ENCODE data around the gene PSORS1C1. TPM values are rescaled to one million over a fixed set of nuclear protein-coding genes. Genes with fewer than 3 reads are reported as not detected.

Gene PSORS1C1
- total RNA-seq, 2 experiments from 2014 or later, result not detected

- no peak for DNase-seq (ENCODE audit: low spot score)
- Histone ChIP-seq H2AFZ (ENCODE audit: low read length) (no peak within 1 kb of the TSS; the same call in 1 of the 2 replicates), H3K9me2 (ENCODE audit: insufficient read depth, low read length) (no peaks in the 10 kb centered on the region), H4K20me1 (ENCODE audit: insufficient read depth, low read length) (no peaks in the 10 kb centered on the region), H3K79me2 (ENCODE audit: insufficient read depth, low read depth, low read length) (no peaks in the 10 kb centered on the region), H3K9me3 (ENCODE audit: low read length) (no peaks in the 10 kb centered on the region), H3K4me2 (ENCODE audit: low read length) (peak within 1 kb of the TSS; percentile 50; the same call in 1 of the 2 replicates), H3K27ac (ENCODE audit: low read depth, low read length, poor library complexity, severe bottlenecking) (no peak within 1 kb of the TSS), H3K4me3 (ENCODE audit: low read depth, low read length, poor library complexity, severe bottlenecking) (no peak within 1 kb of the TSS), H3K36me3 (ENCODE audit: insufficient read depth, low read length) (no peaks in the 10 kb centered on the region), H3K4me1 (ENCODE audit: insufficient read depth, low read length, poor library complexity, severe bottlenecking) (peaks cover 6% of the 10 kb centered on the region)
- ChIA-PET POLR2A (interaction anchor here (0.9 kb wide), 1 partner anchor 25 kb away, joined by 3 read pairs; no protein-coding TSS in a partner anchor), CTCF (ENCODE audit: unreplicated experiment) (interaction anchor here (2.0 kb wide), 1 partner anchor 228 kb away, joined by 4 read pairs; no protein-coding TSS in a partner anchor)
- TF ChIP-seq EZH2phosphoT487 (IDR thresholded peaks at IDR 0.05; ENCODE audit: borderline replicate concordance, low read depth, low read length), result no peak
- TF ChIP-seq, protein P1, sequence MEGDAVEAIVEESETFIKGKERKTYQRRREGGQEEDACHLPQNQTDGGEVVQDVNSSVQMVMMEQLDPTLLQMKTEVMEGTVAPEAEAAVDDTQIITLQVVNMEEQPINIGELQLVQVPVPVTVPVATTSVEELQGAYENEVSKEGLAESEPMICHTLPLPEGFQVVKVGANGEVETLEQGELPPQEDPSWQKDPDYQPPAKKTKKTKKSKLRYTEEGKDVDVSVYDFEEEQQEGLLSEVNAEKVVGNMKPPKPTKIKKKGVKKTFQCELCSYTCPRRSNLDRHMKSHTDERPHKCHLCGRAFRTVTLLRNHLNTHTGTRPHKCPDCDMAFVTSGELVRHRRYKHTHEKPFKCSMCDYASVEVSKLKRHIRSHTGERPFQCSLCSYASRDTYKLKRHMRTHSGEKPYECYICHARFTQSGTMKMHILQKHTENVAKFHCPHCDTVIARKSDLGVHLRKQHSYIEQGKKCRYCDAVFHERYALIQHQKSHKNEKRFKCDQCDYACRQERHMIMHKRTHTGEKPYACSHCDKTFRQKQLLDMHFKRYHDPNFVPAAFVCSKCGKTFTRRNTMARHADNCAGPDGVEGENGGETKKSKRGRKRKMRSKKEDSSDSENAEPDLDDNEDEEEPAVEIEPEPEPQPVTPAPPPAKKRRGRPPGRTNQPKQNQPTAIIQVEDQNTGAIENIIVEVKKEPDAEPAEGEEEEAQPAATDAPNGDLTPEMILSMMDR (conservative IDR thresholded peaks at IDR 0.05; ENCODE audit: low read length), result no peak
- no TSS peak for BruUV-seq (replicated peaks)
- intact Hi-C loops (cut with micrococcal nuclease; ENCODE audit: unreplicated experiment), result no loop called here
Measured at GRCh38 chr6:31138982-31139381, 24.4 kb downstream of the PSORS1C1 start, which contains the start of gene PSORS1C2. PSORS1C2 (minus strand) TSS chr6:31139066; CDS start chr6:31139026, 40 bp downstream.

DNA sequence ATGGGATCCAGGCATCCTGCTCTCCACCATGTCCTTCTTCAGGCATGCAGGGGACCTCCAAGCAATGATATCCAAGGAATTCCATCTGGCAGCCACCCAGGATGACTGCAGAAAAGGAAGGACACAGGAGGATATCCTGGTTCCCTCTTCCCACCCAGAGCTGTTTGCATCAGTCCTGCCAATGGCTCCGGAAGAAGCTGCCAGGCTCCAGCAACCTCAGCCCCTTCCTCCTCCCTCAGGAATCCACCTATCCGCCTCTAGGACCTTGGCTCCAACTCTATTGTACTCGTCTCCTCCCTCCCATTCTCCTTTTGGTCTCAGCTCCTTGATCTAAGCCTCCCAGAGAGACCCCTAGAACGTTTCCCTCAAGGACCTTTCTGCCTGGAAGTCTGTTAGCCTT, 25.0 kb downstream of the PSORS1C1 start:
- no peak overlapping the region for H3K4me2 ChIP-seq (ENCODE audit: low read length)
- H3K79me2 ChIP-seq (ENCODE audit: insufficient read depth, low read depth, low read length), result no peaks in the 10 kb centered on the region
- H4K20me1 ChIP-seq (ENCODE audit: insufficient read depth, low read length), result no peaks in the 10 kb centered on the region
- peaks cover 6% of the 10 kb centered on the region for H3K4me1 ChIP-seq (ENCODE audit: insufficient read depth, low read length, poor library complexity, severe bottlenecking)
- no TSS peak for BruUV-seq (replicated peaks)
- intact Hi-C loops (cut with micrococcal nuclease; ENCODE audit: unreplicated experiment), result no loop called here
- POLR2A ChIA-PET, result no interaction called here
- CTCF ChIA-PET (ENCODE audit: unreplicated experiment), result interaction anchor here (2.0 kb wide), 1 partner anchor 227 kb away, joined by 4 read pairs; no protein-coding TSS in a partner anchor
- no peak for DNase-seq (ENCODE audit: low spot score)
- H3K36me3 ChIP-seq (ENCODE audit: insufficient read depth, low read length), result no peaks in the 10 kb centered on the region
- no peaks in the 10 kb centered on the region for H3K9me3 ChIP-seq (ENCODE audit: low read length)
- no peak overlapping the region for H3K27ac ChIP-seq (ENCODE audit: low read depth, low read length, poor library complexity, severe bottlenecking)
- TF ChIP-seq, protein P1 (conservative IDR thresholded peaks at IDR 0.05; ENCODE audit: low read length), result no peak
- no peak for TF ChIP-seq EZH2phosphoT487 (IDR thresholded peaks at IDR 0.05; ENCODE audit: borderline replicate concordance, low read depth, low read length)
- H2AFZ ChIP-seq (ENCODE audit: low read length), result no peak overlapping the region
- no peak overlapping the region for H3K4me3 ChIP-seq (ENCODE audit: low read depth, low read length, poor library complexity, severe bottlenecking)
- no peaks in the 10 kb centered on the region for H3K9me2 ChIP-seq (ENCODE audit: insufficient read depth, low read length)

DNA sequence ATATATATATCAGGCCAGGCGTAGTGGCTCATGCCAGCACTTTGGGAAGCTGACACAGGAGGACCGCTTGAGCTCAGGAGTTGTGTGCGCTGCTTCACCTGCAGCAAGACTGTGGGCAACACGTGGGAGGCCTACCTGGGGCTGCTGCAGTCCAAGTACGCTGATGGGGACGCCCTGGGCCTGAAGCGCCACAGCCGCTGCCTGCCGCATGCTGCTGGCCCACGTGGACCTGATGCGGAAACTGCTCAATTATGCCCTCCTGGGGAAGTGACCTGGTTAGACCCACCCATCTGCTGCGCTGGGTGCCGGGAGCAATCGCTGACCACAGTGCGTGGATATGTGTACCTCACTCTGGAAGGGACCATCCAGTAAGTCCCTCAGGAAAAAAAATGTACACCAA, 26.0 kb downstream of the PSORS1C1 start:
- POLR2A ChIA-PET, result no interaction called here
- H3K9me3 ChIP-seq (ENCODE audit: low read length), result no peaks in the 10 kb centered on the region

More for the DNA sequence above, 26.0 kb downstream of the PSORS1C1 start:
- TF ChIP-seq, protein P1 (conservative IDR thresholded peaks at IDR 0.05; ENCODE audit: low read length), result no peak
- TF ChIP-seq EZH2phosphoT487 (IDR thresholded peaks at IDR 0.05; ENCODE audit: borderline replicate concordance, low read depth, low read length), result no peak
- Histone ChIP-seq H3K4me3 (ENCODE audit: low read depth, low read length, poor library complexity, severe bottlenecking) (no peak overlapping the region), H2AFZ (ENCODE audit: low read length) (no peak overlapping the region), H3K36me3 (ENCODE audit: insufficient read depth, low read length) (no peaks in the 10 kb centered on the region), H3K79me2 (ENCODE audit: insufficient read depth, low read depth, low read length) (no peaks in the 10 kb centered on the region), H3K4me2 (ENCODE audit: low read length) (no peak overlapping the region), H4K20me1 (ENCODE audit: insufficient read depth, low read length) (no peaks in the 10 kb centered on the region), H3K27ac (ENCODE audit: low read depth, low read length, poor library complexity, severe bottlenecking) (no peak overlapping the region), H3K9me2 (ENCODE audit: insufficient read depth, low read length) (no peaks in the 10 kb centered on the region), H3K4me1 (ENCODE audit: insufficient read depth, low read length, poor library complexity, severe bottlenecking) (peaks cover 6% of the 10 kb centered on the region)
- CTCF ChIA-PET (ENCODE audit: unreplicated experiment), result interaction anchor here (2.0 kb wide), 1 partner anchor 226 kb away, joined by 4 read pairs; no protein-coding TSS in a partner anchor
- intact Hi-C loops (cut with micrococcal nuclease; ENCODE audit: unreplicated experiment), result no loop called here
- no peak for DNase-seq (ENCODE audit: low spot score)
- no TSS peak for BruUV-seq (replicated peaks)

Measured in OCI-LY7 (cell line).